WTC11 (cell line): ENCODE results near the gene MPIG6B.

Experiments
- ZNF121 ChIP-seq: sonication (generic); formaldehyde crosslinking; IDR thresholded peaks from 2 replicates; pipeline ENCODE4 v1.8.0; 2023; ENCODE audit warnings: missing genetic modification reagents
- TF ChIP-seq, protein P1 (sequence below): fragments of 200-600 bp; IDR thresholded peaks from 2 replicates; pipeline ENCODE4 v1.8.0; 2022; ENCODE audit warnings: antibody characterized with exemption
- TF ChIP-seq, protein P2 (sequence below): sonication (generic); formaldehyde crosslinking; IDR thresholded peaks from 2 replicates; pipeline ENCODE4 v1.8.1; 2022; ENCODE audit warnings: missing genetic modification reagents, borderline replicate concordance

DNA sequence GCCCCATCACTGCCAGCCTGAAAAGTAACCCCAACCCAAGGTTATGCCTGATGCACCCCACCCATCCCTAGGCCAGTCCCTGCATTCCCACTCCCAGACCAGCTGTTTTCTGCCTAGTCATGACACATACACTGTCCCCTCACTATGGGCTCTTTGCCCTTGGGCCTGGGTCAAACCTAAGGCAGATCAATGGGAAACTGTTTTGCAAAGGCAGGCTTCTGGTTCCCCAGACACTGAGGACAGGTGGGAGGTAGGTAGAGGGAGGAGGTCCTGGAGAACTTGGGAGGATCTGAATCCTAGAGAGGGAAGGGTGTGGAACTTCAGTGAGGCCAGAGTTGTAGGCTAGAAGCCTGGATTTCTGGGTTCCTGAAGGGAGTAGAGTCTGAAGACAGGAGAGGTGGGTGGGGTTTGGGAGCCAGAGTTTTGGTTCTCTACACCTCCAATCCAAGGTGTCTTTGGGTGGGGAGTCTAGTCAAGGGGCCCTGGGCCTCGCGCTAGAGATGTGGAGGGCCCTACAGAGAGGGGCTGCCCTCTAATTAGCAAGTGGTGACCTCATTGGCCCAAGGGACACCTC lies 11.2 kb downstream of the MPIG6B start:
- TF ChIP-seq, protein P1, sequence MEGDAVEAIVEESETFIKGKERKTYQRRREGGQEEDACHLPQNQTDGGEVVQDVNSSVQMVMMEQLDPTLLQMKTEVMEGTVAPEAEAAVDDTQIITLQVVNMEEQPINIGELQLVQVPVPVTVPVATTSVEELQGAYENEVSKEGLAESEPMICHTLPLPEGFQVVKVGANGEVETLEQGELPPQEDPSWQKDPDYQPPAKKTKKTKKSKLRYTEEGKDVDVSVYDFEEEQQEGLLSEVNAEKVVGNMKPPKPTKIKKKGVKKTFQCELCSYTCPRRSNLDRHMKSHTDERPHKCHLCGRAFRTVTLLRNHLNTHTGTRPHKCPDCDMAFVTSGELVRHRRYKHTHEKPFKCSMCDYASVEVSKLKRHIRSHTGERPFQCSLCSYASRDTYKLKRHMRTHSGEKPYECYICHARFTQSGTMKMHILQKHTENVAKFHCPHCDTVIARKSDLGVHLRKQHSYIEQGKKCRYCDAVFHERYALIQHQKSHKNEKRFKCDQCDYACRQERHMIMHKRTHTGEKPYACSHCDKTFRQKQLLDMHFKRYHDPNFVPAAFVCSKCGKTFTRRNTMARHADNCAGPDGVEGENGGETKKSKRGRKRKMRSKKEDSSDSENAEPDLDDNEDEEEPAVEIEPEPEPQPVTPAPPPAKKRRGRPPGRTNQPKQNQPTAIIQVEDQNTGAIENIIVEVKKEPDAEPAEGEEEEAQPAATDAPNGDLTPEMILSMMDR = no peak
- TF ChIP-seq ZNF121 (CRISPR knock-in tag) = no peak
- TF ChIP-seq, protein P2, sequence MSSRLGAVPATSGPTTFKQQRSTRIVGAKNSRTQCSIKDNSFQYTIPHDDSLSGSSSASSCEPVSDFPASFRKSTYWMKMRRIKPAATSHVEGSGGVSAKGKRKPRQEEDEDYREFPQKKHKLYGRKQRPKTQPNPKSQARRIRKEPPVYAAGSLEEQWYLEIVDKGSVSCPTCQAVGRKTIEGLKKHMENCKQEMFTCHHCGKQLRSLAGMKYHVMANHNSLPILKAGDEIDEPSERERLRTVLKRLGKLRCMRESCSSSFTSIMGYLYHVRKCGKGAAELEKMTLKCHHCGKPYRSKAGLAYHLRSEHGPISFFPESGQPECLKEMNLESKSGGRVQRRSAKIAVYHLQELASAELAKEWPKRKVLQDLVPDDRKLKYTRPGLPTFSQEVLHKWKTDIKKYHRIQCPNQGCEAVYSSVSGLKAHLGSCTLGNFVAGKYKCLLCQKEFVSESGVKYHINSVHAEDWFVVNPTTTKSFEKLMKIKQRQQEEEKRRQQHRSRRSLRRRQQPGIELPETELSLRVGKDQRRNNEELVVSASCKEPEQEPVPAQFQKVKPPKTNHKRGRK (CRISPR knock-in tag) = no peak
